Effector CD4-positive, alpha-beta T cell (primary cell): ENCODE results near the gene LILRB1.
"Not testable (repeated sequence)": the region's sequence is repeated elsewhere in the genome, so short reads cannot be mapped to it uniquely, and the experiment has no call there.

Experiments used
- DNase-seq: peaks from one replicate; pipeline ENCODE4 v3.0.0-alpha.2; 2020
- total RNA-seq: gene quantifications from one replicate; lab custom pipeline; 2026; lab: John Stamatoyannopoulos, UW

Gene LILRB1
- total RNA-seq: 0.75 reads per million

DNA sequence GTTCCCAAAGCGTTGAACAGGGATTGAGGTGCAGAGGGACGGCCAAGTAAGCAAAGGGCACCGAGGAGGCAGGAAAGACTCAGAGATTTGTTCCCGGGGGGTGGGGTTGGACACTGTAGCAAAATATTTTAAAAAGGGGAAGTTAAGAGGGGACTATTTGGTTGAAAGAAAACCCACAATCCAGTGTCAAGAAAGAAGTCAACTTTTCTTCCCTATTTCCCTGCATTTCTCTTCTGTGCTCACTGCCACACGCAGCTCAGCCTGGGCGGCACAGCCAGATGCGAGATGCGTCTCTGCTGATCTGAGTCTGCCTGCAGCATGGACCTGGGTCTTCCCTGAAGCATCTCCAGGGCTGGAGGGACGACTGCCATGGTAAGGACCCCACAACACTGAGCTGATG lies at the start of gene LILRB1:
LILRB1 (plus strand) TSS at position 223 of the 400 bp plus-strand sequence. CDS start 590 bp downstream, outside the sequence.
- DNase-seq: not testable (repeated sequence)

DNA sequence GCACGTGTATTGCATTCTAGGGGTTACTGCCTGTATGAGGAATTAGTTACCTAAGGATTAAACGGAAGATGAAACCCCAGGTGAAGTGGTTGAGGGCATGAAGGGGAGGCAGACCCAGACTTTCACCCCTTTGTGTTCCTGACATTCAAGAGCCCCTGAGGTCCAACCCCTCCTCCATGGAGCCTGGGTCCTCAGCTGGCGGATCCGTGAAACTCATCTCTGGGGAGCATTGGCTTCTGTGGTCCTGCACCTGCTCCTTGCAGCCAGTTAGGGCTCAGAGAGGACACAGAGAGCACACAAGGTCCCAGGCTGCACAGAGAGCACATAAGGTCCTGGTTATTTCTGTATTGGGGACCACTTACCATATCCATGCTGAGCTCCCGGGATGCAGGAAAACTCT lies 43.9 kb upstream of the LILRB1 start:
- no peak for DNase-seq

DNA sequence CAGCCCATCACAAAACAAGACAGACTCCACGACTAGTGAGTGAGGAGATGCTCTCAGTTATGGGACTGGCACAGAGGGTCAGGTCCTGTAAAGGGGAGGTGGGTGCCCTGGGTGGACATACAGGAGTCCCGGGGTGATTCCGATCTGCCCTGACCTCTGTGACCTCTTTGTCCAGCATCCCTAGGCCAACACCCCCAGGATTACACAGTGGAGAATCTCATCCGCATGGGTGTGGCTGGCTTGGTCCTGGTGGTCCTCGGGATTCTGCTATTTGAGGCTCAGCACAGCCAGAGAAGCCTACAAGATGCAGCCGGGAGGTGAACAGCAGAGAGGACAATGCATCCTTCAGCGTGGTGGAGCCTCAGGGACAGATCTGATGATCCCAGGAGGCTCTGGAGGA lies 43.3 kb upstream of the LILRB1 start:
- no peak for DNase-seq

DNA sequence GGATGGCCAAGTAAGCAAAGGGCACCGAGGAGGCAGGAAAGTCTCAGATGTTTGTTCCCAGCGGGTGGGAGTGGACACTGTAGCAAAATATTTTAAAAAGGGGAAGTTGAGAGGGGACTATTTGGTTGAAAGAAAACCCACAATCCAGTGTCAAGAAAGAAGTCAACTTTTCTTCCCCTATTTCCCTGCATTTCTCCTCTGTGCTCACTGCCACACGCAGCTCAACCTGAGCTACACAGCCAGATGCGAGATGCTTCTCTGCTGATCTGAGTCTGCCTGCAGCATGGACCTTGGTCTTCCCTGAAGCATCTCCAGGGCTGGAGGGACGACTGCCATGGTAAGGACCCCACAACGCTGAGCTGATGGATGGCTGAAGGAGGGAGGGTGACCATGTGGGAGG lies 36.8 kb upstream of the LILRB1 start, which contains the start of gene LILRA1:
LILRA1 (plus strand) TSS at position 188 of the 400 bp plus-strand sequence. CDS start 613 bp downstream, outside the sequence.
- not testable (repeated sequence) for DNase-seq

DNA sequence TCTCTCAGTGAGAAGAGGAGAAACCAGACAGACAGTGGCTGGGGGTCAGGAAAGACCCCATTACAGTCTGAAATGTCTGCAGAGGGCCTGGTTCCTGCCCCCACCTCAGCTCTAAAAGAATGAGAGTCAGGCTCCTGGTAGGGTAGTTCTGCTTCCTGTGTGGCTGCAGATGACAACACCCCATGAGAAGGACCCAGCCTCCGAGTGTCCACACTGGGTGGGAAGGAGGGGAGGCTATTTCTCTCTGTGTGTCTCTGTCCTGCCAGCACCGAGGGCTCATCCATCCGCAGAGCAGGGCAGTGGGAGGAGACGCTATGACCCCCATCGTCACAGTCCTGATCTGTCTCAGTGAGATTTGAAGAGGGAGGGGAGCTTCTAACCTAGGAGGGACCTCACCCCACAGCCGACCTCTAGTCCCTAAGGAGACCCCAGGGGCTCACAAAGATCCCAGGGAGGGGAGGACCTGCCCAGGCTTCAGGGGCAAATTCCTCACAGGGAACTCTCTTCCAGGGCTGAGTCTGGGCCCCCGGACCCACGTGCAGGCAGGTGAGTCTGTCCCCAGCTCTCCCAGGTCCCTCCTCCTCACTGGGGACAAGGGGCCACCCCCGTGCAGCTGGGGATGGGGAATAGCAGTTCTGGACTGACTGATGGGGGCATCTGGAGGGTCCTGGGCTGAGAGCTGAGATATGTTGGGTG lies 36.2 kb upstream of the LILRB1 start:
- DNase-seq: not testable (repeated sequence)

DNA sequence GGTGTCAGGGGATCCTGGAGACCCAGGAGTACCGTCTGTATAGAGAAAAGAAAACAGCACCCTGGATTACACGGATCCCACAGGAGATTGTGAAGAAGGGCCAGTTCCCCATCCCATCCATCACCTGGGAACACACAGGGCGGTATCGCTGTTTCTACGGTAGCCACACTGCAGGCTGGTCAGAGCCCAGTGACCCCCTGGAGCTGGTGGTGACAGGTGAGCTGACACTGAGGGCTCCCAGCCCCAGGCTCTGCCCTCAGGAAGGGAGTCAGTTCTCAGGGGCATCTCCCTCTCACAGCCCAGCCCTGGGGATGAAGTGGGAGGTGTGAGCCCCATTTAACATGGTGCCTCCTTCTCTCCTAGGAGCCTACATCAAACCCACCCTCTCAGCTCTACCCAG lies 35.5 kb upstream of the LILRB1 start:
- DNase-seq: no peak

DNA sequence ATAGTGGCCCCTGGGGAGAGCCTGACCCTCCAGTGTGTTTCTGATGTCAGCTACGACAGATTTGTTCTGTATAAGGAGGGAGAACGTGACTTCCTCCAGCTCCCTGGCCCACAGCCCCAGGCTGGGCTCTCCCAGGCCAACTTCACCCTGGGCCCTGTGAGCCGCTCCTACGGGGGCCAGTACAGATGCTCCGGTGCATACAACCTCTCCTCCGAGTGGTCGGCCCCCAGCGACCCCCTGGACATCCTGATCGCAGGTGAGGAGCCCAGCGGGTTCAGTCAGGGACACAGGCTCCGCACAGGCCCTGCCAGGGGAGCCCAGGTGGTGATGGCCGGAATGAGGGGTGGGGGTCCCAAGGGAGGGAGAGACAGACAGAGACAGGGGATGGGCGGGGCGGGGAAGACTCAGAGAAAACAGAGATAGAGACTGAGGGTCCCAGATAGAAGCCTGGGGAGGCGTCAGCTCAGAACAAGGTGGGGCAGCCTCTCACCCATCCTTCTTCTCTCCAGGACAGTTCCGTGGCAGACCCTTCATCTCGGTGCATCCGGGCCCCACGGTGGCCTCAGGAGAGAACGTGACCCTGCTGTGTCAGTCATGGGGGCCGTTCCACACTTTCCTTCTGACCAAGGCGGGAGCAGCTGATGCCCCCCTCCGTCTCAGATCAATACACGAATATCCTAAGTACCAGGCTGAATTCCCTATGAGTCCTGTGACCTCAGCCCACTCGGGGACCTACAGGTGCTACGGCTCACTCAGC lies 34.4 kb upstream of the LILRB1 start:
- DNase-seq: not testable (repeated sequence)

DNA sequence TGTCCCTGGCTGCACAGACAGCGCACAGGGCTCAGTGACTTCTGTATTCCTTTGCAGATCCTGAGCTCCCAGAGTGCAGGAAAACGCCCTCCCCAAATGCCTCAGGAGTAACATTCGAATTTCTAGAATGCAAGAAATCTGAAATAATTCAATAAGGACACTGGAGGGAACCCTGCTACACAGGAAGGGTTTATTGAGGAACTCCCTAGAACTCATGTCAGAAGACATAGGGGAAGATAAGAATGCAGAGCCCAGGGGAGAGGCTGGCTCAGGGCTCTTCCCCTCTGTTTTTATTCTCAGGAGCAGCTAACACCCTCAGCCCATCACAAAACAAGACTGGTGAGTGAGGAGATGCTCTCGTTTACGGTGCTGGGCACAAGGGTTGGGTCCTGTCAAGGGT lies 30.1 kb upstream of the LILRB1 start:
- DNase-seq: no peak

DNA sequence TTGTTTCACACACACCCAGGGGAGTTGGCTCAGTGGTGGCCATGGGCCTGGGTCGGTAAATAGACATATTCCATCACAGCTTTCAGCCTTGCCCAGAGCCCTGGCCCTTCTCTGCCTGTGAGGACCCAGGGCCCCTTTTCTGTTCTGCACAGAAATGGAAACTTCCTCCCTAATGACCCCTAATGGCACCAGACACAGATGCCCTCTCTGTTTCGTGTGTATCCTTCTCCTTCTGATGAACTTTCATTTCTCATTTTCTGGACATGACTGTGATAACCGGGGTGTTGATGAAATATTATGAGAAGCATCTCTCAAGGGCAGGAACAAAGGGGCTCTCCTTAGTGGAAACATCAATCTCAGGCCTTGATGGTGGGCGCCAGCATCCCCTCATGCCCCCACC lies 24.1 kb upstream of the LILRB1 start:
- no peak for DNase-seq

DNA sequence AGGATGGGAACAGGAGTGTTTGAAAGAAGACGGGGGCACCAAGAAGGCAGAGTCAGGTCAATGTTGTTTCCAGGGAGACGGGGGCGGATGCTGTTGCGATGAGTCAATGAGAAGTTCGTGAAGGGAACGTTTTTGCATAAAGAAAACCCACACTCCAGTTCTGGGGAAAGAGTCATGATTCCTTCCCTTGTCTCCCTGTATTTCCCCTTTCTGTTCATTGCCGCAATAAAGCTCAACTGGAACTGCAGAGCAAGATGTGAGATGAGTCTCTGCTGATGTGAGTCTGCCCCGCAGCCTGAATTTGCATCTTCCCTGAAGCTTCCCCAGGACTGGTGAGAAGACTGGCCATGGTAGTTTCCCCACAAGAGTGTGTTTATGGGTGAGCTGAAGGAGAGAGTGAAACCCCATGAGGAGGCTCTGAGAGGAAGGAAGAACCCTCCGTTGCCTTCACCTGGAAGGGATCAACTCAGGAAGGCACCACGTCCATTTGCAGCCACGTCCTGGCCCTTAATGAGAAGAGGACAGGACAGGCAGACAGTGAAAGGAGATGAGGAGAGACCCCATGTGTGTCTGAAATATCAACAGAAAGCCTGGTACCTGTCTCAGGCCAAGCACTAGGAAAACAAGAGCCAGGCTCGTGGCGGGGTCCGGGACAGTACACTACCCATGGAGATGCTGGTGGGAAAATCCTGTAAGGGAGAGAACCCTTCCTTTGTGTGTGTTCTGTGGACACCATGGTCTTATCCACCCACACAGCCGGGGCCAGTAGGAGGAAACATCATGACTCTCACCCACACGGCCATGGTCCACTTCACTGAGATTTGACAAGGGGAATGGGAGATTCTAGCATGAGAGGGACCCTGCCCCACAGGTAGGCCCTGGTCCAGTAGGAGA lies 23.1 kb upstream of the LILRB1 start:
- no peak for DNase-seq

DNA sequence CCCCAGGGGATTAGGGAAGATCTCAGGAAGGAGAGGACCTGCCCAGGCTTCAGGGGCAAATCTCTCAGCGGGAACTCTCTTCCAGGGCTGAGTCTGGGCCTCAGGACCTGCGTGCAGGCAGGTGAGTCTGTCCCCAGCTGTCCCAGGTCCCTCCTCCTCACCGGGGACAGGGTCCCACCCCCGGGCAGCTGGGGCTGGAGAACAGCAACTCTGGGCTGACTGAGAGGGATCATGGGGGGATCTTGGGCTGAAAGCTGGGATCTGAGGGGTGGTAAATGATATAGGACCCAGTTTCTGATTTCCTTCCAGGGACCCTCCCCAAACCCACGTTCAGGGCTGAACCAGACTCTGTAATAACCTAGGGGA lies 22.5 kb upstream of the LILRB1 start:
- DNase-seq: no peak

DNA sequence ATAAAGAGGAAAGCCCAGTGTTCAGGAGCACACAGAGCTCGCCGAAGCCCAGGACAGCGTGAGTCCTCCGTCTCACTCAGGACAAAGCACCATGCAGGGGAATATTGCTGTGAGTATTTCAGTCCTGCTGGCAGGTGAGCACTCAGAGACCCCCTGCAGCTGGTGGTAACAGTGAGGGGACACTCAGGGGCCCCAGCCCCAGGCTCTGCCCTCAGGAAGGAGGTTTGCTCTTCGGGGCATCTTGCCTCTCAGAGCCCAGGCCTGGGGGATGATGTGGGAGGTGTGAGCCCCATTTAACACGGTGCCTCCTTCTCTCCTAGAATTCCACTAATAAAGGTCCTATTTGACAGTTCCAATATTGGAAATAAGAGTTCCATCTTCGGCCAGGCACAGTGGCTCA lies 22.1 kb upstream of the LILRB1 start:
- DNase-seq: no peak

DNA sequence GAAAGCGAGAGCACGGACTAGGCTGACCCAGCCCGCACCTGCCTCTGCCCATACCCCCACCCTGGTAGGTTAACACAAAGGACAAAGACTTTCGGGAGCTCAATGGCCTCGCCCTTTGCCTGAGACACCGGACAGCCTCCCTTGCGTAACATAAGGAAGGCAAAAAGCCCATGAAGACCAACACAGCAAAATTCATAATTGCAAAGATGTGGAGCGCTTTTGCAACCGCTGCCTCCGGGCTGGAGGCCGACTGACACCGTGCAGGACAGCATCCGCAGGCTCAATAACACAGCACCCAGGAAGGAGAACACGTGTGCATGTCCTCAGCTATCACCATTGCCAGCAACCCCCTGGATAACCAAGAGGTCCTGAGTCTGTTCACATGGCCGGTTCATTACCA lies 21.5 kb upstream of the LILRB1 start:
- no peak for DNase-seq

DNA sequence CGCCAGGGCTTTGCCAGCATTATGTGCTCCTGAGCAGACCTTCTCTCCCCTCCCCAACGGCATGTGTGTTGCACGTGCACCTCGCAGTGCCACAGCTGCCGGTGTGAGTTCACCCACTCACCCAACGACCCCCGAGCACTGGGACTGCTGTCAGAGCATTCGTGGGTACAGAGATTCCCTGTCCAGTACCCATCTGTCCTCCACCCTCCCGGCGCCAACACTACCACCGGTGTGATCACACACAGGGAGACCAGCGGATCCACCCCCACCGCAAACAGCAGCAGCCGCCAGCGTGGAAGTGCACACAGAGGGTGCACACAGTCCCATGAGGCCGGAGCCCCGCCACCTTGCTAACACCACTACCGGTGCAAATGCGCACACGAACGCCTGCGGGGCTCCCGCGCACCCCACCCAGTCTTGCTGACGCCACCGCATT lies 20.9 kb upstream of the LILRB1 start:
- no peak for DNase-seq

DNA sequence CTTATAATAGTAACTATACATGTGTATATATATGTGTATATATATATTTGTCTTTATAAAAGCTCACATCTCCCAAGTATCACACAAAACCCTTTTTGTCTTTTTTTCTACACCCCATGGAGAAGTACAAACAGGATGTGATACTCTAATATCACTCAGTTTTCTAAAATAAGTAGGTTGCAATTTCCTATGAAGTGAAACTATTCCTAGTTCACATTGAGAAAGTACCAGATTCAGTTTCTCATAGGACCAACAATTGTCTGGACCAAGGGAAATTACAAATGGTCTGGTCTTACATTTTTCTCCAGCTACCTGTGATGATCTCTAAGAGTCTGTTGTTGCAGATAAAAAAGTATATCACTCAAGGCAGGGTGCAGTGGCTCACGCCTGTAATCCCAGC lies 17.9 kb upstream of the LILRB1 start:
- DNase-seq: no peak

DNA sequence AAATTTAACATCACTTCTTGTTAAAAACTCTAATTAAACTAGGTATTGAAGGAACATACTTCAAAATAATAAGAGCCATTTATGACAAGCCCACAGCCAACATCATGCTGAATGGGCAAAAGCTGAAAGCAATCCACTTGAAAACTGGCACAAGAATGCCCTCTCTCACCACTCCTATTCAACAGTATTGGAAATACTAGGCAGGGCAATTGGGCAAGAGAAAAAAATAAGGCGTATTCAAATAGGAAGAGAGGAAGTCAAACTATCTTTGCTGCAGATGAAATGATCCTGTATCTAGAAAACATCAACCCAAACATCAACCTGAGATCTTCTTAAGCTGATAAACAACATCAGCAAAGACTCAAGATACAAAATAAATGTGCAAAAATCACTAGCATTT lies 15.6 kb upstream of the LILRB1 start:
- no peak for DNase-seq

DNA sequence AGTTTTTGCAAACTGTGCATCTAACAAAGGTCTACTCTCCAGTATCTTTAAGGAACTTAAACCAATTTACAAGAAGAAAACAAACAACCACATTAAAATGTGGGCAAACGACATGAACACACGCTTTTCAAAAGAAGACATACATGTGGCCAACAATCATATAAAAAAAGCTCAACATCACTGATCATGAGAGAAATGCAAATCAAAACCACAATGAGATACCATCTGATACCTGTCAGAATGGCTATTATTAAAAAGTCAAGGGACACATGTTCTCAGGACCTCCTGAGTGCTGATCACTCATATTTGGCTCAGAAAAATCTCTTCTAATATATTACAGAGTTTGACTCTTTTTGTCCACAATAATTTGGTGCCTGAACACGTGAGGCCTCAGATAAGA lies 14.2 kb upstream of the LILRB1 start:
- DNase-seq: no peak

DNA sequence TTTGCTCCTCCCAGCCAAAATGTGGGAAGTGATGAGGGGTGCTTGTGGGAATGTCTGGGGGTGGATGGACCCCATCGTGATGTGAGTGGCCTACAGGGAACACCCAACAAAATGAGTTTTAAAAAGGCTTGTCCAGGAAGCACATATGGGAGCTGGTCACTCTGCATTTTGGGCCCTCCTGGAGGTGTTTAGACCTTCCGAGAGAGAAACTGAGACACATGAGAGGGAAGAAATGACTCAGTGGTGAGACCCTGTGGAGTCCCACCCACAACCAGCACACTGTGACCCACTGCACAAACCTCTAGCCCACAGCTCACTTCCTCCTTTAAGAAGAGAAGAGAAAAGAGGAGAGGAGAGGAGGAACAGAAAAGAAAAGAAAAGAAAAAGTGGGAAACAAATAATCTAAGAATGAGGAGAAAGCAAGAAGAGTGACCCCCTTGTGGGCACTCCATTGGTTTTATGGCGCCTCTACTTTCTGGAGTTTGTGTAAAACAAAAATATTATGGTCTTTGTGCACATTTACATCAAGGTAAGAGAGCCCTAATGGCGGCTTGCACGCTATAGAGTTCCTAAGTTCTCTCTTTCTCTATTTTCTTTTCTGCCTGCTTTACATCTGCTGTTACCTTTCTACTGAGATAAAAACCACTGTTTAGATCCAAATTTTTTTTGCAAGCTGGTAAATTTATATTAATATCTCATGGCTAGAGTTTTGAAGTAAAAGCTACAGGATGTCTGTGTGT lies 13.3 kb upstream of the LILRB1 start:
- DNase-seq: no peak

DNA sequence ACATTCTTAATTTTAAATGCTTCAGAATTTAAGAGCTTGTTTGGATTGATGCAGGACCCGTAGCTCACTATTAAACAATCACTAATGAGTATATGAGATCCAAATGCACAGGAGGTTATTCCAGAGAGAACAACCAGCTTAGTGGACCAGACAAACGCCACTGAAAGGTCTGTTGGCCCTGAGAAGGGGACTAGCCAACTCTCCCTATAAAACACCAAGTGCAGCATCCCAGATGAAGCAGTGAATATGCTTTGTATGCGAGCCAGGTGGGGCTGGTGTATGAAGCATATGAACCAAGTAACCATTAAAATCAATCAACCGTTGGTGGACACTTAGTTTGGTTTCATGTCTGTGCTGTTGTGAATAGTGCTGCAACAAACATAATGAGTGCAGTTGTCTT lies 9.8 kb upstream of the LILRB1 start:
- no peak for DNase-seq

DNA sequence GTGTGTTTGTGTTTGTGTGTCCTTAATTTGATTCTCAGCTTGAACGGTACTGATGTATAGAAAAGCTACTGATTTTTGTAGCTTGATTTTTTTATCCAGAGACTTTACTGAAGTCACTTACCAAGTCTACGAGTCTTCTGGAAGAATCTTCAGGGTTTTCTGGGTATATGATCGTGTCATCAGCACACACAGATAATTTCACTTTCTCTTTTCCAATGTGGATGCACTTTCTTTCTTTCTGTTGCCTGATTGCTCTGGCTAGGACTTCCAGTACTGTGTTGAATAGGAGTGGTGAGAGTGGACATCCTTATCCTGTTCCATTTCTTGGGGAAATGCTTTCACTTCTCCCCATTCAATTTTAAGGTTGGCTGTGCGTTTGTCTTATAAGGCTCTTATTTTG lies 7.9 kb upstream of the LILRB1 start:
- no peak for DNase-seq

DNA sequence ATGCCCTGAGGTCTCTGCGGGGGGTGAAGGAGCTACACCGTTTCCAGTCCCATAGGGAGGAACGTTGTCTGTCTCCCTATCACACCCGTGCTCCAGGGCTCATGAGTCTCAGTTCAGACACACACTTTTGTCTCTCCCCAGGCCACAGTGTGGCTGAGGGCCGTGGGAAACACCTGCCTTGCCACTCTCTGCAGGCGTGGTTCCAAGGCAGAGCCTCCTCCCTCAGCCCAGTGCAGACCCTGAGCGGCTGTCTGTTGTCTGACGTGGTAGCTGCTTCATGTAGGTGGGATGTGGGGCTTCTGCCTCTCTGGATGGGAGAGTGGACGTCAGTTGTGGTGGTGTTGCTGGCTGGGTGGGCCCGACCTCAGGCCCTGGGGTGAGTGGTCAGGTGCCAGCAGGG lies 6.0 kb upstream of the LILRB1 start:
- DNase-seq: not testable (repeated sequence)

DNA sequence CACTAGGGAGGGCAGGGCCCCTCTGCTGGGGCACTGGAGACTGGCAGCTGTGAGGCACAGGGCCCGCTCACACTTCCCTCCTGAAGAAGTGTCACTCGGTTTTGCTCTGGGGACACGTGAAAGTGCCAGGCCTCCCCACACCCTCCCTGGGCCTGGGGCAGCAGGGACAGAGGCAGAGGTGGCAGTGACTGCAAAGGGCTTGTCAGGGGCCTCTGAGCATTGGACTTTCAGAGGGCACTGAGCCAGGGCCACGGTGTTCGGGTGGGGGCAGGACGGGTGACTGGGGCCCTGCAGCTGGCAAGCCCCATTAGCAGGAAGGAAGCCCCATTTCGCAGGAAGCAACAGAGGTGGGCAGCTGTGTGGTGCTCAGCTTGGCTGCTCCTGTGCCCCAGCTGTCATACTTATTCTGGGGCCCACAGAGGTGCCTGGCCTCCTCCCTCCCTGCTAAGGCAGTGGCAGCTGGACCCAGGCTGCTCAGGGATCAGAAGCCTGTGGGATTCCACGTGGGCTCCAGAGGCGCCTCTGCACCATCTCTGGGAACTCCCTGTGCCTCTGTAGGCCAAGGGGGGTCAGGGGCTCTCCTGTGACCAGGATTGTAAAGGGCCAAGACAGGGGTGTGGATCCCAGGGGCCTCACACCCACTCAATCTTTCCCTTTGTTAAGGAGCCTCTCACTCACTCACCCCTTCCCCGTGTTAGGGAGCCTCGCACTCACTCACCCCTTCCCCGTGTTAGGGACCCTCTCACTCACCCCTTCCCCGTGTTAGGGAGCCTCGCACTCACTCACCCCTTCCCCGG lies 5.2 kb upstream of the LILRB1 start:
- DNase-seq: not testable (repeated sequence)
